Cardiac fibroblast (primary cell): Measurements from ENCODE around the gene MYOCD.

Experiments
- DNase-seq, 2 donors: peaks; one replicate each; pipeline versions ENCODE4 v3.0.0 to v3.0.0-alpha.2; 2010; ENCODE audit warnings: low read depth in 2 of 2
- H3K4me3 ChIP-seq, 2 donors: replicated peaks in 1 of 2; 1 replicate in 1 of 2; 2 replicates in 1 of 2; pipeline ENCODE4 v1.5.1; 2011; ENCODE audit warnings: low read depth in 2 of 2, low read length in 2 of 2, mild to moderate bottlenecking in 2 of 2, moderate library complexity in 1 of 2
- CTCF ChIP-seq: IDR thresholded peaks from one replicate; pipeline ENCODE4 v1.5.1; 2011; ENCODE audit warnings: low read depth, mild to moderate bottlenecking, low read length, inconsistent platforms

Gene MYOCD

GRCh38 chr17:12691173-12691572 lies 25.5 kb downstream of the MYOCD start:
- peak; percentile 23 to 67 for DNase-seq
- no peak overlapping the region for H3K4me3 ChIP-seq
- TF ChIP-seq CTCF, result no peak

GRCh38 chr17:12693640-12694039 lies 27.9 kb downstream of the MYOCD start:
- no peak overlapping the region for H3K4me3 ChIP-seq
- no peak for TF ChIP-seq CTCF
- DNase-seq, result peak in 1 of 2 donors; percentile 59

- TF ChIP-seq CTCF, result no peak
- DNase-seq, result no peak
Observed at GRCh38 chr17:12706070-12706469, 40.4 kb downstream of the MYOCD start.

GRCh38 chr17:12709063-12709462 lies 43.4 kb downstream of the MYOCD start:
- TF ChIP-seq CTCF, result no peak
- H3K4me3 ChIP-seq, result no peak overlapping the region
- DNase-seq, result no peak

More at GRCh38 chr17:12706070-12706469, 40.4 kb downstream of the MYOCD start:
- H3K4me3 ChIP-seq, result no peak overlapping the region

GRCh38 chr17:12712415-12712814 lies 46.7 kb downstream of the MYOCD start:
- no peak for DNase-seq
- TF ChIP-seq CTCF, result no peak
- H3K4me3 ChIP-seq, result no peak overlapping the region

GRCh38 chr17:12712941-12713340 lies 47.3 kb downstream of the MYOCD start:
- DNase-seq, result no peak
- no peak for TF ChIP-seq CTCF
- H3K4me3 ChIP-seq, result no peak overlapping the region

GRCh38 chr17:12719948-12720347 lies 54.3 kb downstream of the MYOCD start:
- TF ChIP-seq CTCF, result no peak
- DNase-seq, result no peak
- no peak overlapping the region for H3K4me3 ChIP-seq
